ENCODE measurements around the gene TRIM37.
"Not testable (repeated sequence)": the region's sequence is repeated elsewhere in the genome, so short reads cannot be mapped to it uniquely, and the experiment has no call there.

Gene TRIM37

DNA sequence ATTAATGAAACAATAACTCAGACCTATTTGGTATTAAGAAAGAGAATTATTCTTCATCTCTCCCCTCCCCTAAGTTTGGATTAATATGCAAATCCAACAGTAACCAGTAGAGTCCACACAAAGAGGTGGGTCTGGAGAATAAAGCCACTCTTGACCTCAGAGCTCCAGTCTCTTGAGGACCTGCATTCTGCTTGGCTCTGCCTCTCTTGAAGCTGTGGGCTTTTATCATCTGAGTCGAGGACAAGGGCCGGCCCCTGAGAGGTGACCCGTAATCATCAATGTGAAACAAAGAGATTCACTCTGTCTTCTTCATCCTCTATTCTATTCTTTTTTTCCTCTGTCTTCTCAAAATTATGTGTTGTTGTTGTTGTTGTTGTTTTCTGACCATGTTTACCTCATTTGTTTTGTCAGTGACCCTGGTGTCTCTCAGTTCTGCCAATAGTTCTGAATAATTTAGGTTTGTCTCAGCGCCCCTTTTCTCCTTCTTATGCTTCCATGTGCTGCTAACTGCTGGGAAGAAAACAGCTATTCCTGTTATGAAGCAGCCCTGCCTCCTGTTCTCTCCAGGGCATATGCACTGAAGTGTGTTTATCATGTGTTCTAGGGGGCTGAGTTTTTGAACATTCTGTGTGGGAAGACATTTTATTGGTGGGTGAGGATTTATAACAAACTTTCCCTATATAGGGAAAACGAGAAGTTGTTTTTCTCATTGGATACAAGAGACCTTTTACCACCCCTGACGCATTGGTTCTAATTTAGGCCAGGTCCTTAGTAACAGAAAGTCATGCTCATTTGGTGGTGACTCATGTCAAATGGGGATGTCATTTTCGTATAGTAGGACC lies 135.8 kb downstream of the TRIM37 start:
- DNase-seq (ENCODE audit: low spot score), result no peak
- Histone ChIP-seq H3K27ac (no peak overlapping the region), H3K4me3 (no peak overlapping the region)
- TF ChIP-seq, protein P1, sequence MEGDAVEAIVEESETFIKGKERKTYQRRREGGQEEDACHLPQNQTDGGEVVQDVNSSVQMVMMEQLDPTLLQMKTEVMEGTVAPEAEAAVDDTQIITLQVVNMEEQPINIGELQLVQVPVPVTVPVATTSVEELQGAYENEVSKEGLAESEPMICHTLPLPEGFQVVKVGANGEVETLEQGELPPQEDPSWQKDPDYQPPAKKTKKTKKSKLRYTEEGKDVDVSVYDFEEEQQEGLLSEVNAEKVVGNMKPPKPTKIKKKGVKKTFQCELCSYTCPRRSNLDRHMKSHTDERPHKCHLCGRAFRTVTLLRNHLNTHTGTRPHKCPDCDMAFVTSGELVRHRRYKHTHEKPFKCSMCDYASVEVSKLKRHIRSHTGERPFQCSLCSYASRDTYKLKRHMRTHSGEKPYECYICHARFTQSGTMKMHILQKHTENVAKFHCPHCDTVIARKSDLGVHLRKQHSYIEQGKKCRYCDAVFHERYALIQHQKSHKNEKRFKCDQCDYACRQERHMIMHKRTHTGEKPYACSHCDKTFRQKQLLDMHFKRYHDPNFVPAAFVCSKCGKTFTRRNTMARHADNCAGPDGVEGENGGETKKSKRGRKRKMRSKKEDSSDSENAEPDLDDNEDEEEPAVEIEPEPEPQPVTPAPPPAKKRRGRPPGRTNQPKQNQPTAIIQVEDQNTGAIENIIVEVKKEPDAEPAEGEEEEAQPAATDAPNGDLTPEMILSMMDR (IDR thresholded peaks at IDR 0.05), result no peak

DNA sequence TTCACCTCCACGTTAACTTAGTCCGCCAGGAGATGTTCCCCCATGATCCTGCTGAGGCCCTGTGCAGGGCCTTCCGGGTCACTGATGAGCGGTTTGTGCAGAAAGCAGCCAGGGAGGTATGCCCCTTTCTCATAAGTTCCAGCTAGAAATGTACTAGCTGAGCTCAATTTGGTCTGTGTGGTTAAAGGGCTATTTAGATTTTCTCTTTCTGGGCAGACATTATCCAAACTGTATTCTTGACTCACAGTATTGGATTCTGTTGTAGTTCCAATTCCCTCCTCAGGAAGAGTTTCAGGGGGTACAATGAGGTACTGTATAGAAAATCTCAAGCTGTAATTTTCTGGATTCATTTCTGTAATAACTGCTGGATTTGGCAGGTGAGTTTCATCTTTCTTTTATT lies 137.1 kb downstream of the TRIM37 start:
- Histone ChIP-seq H3K4me3 (no peak overlapping the region), H3K27ac (no peak overlapping the region)
- DNase-seq (ENCODE audit: low spot score), result no peak
- TF ChIP-seq, protein P1 (IDR thresholded peaks at IDR 0.05), result no peak

DNA sequence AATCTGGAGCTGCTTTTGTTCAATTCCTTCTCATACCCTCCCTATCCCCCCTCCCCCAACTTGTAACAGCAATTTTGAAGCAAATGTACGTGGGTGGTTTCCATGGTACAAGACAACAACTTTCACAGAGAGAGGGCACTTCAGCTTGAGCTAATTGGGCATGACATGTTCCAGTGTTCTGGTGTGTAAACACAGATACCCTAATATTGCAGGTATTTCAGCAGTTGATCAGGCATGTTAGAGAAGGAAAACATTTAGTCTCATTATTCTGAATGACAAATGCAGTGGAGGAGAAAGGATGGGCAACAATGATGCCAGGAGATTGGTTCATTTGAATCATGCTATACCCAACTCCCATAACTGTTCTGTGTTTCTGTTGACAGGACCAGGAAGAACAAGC lies 137.5 kb downstream of the TRIM37 start:
- TF ChIP-seq, protein P1 (IDR thresholded peaks at IDR 0.05), result no peak
- no peak for DNase-seq (ENCODE audit: low spot score)
- Histone ChIP-seq H3K4me3 (no peak overlapping the region), H3K27ac (no peak overlapping the region)

DNA sequence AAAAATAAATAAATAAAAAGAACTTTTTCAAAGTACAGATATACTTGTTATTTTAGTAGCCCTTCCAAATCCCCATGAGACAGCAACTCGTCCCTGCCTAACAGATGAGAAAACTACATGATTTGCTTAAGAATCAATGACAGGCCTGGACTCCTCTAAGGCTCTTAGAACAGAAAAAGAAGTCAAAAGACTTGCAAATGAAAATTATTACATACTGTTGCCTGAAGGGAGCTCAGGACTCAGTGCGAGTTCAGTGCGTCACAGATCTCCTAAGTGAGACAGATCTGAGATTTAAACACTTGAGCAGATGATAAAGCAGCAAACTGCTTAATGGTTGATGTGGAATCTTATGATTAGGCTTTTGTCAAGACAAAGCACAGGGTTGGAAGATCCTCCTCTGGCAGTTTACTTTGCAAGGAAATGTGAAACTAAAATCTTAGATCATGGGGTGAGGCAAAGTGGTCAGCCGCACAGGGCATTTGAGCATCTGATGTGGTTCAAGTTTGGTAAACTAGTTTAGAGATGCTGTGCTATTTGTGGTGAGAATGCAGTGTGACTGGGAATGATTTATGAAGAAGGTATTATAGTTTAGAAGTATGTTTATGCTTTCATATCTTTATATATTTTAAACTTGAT lies 138.1 kb downstream of the TRIM37 start:
- no peak overlapping the region for H3K27ac ChIP-seq
- DNase-seq (ENCODE audit: low spot score), result no peak
- H3K4me3 ChIP-seq, result no peak overlapping the region
- TF ChIP-seq, protein P1 (IDR thresholded peaks at IDR 0.05), result no peak

DNA sequence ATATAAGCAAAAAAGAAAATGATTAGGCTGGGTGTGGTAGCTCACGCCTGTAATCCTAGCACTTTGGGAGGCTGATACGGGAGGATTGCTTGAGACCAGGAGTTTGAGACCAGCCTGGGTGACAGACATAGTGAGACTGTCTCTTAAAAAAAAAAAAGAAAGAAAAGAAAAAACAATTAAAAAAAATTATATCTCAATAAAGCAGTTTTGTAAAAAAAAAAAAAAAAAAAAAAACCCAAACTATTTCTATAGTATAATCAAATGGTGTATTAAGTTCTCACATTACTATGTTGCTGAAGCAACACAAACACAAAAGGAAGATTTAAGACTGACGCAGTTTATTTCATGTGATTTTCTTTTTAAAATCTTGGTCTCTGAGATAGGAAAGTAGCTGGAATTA lies 140.5 kb downstream of the TRIM37 start:
- TF ChIP-seq, protein P1 (IDR thresholded peaks at IDR 0.05), result no peak
- no peak overlapping the region for H3K4me3 ChIP-seq
- H3K27ac ChIP-seq, result no peak overlapping the region
- no peak for DNase-seq (ENCODE audit: low spot score)

DNA sequence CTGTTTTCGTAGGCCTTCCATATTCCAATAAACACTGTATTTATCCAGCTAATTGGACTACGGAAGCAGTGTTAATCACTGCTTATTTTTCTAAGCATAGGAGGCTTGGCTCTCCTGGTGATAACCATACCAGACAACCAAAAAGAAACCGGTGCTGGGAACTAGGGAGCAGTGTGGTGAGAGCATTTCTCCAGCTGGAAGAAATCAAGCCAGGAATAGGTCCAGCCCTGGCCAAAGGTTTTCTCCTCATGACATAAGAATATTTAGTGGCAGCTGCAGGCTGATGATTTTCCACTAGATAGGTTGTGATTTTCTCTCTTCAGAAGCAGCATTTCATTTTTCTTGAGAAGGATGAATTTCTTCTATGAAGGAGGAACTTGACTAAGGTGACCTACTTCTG lies 141.5 kb downstream of the TRIM37 start:
- TF ChIP-seq, protein P1 (IDR thresholded peaks at IDR 0.05), result no peak
- no peak for DNase-seq (ENCODE audit: low spot score)
- Histone ChIP-seq H3K27ac (no peak overlapping the region), H3K4me3 (no peak overlapping the region)

DNA sequence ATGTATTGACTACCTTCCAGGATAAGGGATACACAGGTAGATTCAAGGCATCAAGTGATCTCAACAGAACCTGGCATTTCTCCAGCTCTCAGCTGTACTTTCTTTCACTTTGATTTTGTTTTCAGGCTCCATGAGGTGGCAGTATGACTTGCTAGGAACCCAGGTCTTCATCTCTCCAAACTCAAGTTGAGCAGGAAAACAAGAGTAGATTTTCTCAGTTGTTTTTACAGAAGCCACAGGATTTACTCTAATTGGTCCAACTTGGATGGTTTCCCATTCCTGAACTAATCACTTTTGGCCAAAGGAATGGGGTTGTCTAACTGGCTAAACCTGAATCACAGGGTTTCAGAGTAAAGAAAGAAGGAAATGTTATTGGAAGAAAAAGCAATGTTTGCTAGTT lies 146.6 kb downstream of the TRIM37 start:
- no peak for DNase-seq (ENCODE audit: low spot score)
- H3K4me3 ChIP-seq, result no peak overlapping the region
- TF ChIP-seq, protein P1 (IDR thresholded peaks at IDR 0.05), result no peak
- H3K27ac ChIP-seq, result no peak overlapping the region

DNA sequence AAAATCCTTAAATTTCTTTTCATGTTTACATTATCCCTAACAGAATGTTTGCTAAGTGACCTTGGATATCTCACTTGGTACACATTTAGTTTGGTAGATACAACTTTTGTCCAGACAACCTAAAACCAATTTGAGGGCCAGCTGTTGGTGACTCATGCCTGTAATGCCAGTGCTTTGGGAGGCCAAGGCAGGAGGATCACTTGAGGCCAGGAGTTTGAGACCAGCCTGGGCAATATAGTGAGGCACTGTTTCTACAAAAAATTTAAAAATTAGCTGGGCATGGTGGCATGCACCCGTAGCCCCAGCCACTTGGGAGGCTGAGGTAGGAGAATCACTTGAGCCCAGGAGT lies 149.0 kb downstream of the TRIM37 start:
- not testable (repeated sequence) for H3K4me3 ChIP-seq; DNase-seq (ENCODE audit: low spot score); H3K27ac ChIP-seq
